Gastroesophageal sphincter (tissue), 3 donors: ENCODE results near the gene LRP6.

Experiments
- CTCF ChIP-seq, 4 experiments: fragments of 200-600 bp in 2 of 4; fragments of 450-650 bp in 2 of 4; sonication (generic) in 1 of 4; IDR thresholded peaks; one replicate each; pipeline ENCODE4 v1.5.1; 2017 to 2019; ENCODE audit warnings: antibody characterized with exemption in 4 of 4, mild to moderate bottlenecking in 2 of 4, moderate library complexity in 2 of 4
- POLR2A ChIP-seq, 2 donors: fragments of 450-650 bp; IDR thresholded peaks; one replicate each; pipeline ENCODE4 v1.6.1; 2017; ENCODE audit warnings: antibody characterized with exemption in 2 of 2, mild to moderate bottlenecking in 2 of 2, moderate library complexity in 1 of 2

GRCh38 chr12:12182703-12183365, 84.0 kb downstream of the LRP6 start:
- TF ChIP-seq CTCF (IDR thresholded peaks at IDR 0.05) (no peak), POLR2A (IDR thresholded peaks at IDR 0.05) (no peak)
